Measurements from ENCODE around the gene MAP2K6.

DNA sequence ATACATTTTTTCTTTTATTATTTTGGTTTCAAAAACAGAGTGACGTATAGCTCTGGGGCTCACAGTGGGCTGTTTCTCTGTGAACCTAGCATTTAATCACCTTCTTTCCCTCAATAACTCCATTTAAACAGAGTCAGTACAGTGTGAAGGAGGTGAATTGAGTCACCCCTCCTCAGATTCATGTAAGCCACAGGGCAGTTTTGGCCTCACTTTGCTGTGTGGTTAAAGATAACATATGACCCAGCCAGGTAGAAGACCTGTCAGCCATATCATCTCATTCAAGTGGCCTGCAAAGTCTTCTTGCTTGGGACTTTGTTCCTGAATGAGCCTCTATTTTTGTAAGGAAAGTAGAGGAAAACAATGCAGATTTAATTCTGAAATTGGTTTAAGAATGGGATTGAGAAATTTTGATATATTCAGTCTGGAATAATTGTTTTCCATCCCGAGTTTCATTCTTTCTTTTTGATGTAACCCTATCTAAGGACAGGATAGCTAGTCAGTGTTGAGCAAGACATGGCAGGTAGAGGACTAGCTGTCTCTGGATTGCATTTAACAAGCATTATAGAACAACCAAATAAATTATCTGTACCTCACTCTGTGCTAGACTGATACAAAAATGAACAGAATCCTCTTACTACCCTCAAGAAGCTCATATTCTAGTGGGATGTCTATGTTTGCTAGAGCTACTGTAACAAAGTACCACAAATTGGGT lies 13.1 kb downstream of the MAP2K6 start:
- TF ChIP-seq, protein P1, sequence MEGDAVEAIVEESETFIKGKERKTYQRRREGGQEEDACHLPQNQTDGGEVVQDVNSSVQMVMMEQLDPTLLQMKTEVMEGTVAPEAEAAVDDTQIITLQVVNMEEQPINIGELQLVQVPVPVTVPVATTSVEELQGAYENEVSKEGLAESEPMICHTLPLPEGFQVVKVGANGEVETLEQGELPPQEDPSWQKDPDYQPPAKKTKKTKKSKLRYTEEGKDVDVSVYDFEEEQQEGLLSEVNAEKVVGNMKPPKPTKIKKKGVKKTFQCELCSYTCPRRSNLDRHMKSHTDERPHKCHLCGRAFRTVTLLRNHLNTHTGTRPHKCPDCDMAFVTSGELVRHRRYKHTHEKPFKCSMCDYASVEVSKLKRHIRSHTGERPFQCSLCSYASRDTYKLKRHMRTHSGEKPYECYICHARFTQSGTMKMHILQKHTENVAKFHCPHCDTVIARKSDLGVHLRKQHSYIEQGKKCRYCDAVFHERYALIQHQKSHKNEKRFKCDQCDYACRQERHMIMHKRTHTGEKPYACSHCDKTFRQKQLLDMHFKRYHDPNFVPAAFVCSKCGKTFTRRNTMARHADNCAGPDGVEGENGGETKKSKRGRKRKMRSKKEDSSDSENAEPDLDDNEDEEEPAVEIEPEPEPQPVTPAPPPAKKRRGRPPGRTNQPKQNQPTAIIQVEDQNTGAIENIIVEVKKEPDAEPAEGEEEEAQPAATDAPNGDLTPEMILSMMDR (IDR thresholded peaks at IDR 0.05) = no peak
- no peak for TF ChIP-seq POLR2A (IDR thresholded peaks at IDR 0.05)
